ENCODE results near the gene FAM193A.
"Not testable (repeated sequence)": the region's sequence is repeated elsewhere in the genome, so short reads cannot be mapped to it uniquely, and the experiment has no call there.

FAM193A gene

GRCh38 chr4:2768124-2768523 lies 231.7 kb downstream of the FAM193A start:
- DNase-seq: no peak

GRCh38 chr4:2768921-2769336 lies 232.5 kb downstream of the FAM193A start:
- no peak for DNase-seq

GRCh38 chr4:2771264-2771663 lies 234.8 kb downstream of the FAM193A start:
- DNase-seq: no peak

- not testable (repeated sequence) for DNase-seq
These were observed 244.2 kb downstream of the FAM193A start for GRCh38 chr4:2780643-2781042.

DNA sequence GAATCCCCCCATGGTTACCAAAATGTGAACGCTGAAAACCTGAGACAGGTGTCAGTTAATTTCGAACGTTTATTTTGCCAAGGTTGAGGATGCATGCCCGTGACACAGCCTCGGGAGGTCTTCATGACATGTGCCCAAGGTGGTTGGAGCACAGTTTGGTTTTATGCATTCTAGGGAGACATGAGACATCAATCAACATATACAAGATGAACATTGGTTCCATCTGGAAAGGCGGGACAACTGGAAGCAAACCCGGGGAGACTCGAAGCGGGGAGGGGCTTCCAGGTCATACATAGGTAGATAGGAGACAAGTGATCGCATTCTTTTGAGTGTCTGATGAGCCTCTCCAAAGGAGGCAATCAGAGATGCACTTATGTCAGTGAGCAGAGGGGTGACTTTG lies 245.5 kb downstream of the FAM193A start:
- no peak for DNase-seq
